ENCODE data around the gene TLCD3B. TPM values are rescaled to one million over a fixed set of nuclear protein-coding genes. Genes with fewer than 3 reads are reported as not detected.

TLCD3B gene
- polyA plus RNA-seq, 1 of the 3 experiments (the other 2 are of a cell fraction), result 3.8 TPM

DNA sequence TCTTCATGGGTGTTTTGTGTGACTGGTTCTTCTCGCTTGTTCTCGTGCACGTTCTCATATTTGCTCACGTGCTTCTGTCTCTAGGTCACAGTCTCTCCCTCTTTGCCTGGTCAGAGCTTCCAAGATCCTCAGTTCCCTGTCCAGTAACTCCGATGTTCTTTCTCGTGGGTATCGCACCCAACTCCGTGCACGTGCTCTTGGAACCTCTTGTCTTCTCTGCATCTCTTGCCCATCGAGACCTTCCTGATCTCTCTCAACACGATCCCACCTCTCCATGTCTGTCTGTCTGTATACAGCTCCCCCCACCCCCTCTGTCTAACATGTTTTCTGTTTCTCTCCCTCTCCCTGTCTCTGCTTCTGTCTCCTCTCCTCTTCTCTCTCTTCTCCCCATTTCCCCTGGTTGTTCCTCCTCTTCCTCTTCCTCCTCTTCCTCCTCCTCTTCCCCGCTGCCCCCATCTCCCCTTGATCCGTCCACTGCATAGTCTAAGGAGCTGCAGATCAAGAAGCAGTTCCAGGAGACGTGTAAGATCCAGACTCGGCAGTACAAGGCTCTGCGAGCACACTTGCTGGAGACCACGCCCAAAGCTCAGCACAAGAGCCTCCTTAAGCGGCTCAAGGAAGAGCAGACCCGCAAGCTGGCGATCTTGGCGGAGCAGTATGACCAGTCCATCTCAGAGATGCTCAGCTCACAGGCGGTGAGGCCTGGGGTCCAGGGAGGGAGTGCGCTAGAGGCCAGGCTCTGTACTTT, 41.8 kb downstream of the TLCD3B start:
- ChIA-PET POLR2A (interaction anchor here (0.5 to 1.4 kb wide), 2 partner anchors 16 to 52 kb away, joined by 3 to 4 read pairs; partner anchors contain the start of gene TAOK2), CTCF (interaction anchor here (1.3 kb wide), 1 partner anchor 14 kb away, joined by 3 read pairs; no protein-coding TSS in a partner anchor)
- Histone ChIP-seq H3K4me2 (no peak overlapping the region), H3K79me2 (ENCODE audit: insufficient read depth) (no peaks in the 10 kb centered on the region), H3K9me2 (no peaks in the 10 kb centered on the region), H3K36me3 (replicated peaks in 1 of 2; ENCODE audit: control insufficient read depth in 1 of 2, insufficient read depth in 2 of 2, low read length in 1 of 2) (peaks cover 8 to 90% of the 10 kb centered on the region in 2 experiments), H3K4me1 (ENCODE audit: control insufficient read depth in 1 of 2, insufficient read depth in 2 of 2, low read depth in 1 of 2, low read length in 1 of 2) (no peaks in the 10 kb centered on the region), H3K27ac (ENCODE audit: low read depth in 2 of 2, low read length in 1 of 2) (no peak overlapping the region), H3K9me3 (no peaks in the 10 kb centered on the region), H3K27me3 (ENCODE audit: insufficient read depth) (no peaks in the 10 kb centered on the region), H3F3A (replicated peaks; ENCODE audit: insufficient read depth) (peaks cover 9% of the 10 kb centered on the region), H2AFZ (ENCODE audit: low read depth) (no peak overlapping the region), H4K20me1 (ENCODE audit: insufficient read depth) (no peaks in the 10 kb centered on the region), H3K9ac (no peak overlapping the region), H3K4me3 (ENCODE audit: low read depth in 2 of 2, low read length in 1 of 2) (no peak overlapping the region)
- TF ChIP-seq CHD2 (IDR thresholded peaks at IDR 0.05; ENCODE audit: low read length, partially characterized antibody), result no peak
- no peak for TF ChIP-seq SMC3 (IDR thresholded peaks at IDR 0.05; ENCODE audit: low read depth, low read length)
- no peak for TF ChIP-seq RCOR1 (IDR thresholded peaks at IDR 0.05; ENCODE audit: low read length)
- TF ChIP-seq, protein P1, sequence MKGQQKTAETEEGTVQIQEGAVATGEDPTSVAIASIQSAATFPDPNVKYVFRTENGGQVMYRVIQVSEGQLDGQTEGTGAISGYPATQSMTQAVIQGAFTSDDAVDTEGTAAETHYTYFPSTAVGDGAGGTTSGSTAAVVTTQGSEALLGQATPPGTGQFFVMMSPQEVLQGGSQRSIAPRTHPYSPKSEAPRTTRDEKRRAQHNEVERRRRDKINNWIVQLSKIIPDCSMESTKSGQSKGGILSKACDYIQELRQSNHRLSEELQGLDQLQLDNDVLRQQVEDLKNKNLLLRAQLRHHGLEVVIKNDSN (IDR thresholded peaks at IDR 0.05; ENCODE audit: borderline replicate concordance, low read depth), result no peak
- TF ChIP-seq RXRA (IDR thresholded peaks at IDR 0.05; ENCODE audit: borderline replicate concordance, low read depth), result no peak
- DNase-seq, result no peak
- 93% methylated on average over 23 of the region's 23 CpGs for WGBS (ENCODE audit: low lambda C conversion rate)

DNA sequence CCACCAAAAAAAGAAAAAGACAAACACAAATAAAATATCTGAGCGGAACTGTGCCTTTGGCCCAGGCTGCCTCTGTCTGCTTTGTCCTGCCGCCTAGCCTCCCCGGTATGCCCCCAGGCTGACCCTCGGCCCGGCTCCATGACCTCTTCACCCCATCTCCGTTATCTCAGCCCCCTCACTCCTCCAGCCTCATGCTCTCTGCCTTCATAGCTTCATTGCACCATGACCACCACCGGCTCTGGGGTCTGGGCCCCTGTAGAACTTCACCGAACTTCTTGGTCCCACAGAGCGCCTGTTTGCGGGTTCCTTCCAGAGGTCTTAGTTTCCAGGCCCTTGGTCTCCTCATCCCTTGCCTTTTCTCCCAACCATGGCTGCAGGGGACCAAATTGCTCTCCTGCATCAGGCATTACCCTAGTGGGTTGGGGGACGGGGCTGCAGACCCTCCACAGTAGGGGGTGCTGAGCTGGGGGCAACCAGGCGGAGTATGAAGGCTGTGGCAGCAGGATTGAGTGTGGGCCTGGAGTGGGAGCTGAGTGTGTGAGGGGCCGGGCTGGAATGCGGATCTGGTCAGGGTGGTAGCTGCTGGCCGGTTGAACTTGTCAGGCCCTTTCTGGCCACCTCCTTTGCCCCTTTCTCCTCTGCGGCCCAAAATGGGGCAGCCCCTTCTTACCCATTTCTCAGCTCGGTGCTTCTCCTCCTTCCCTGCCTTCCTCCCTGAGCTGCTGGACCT, 42.6 kb downstream of the TLCD3B start:
- Histone ChIP-seq H3K4me3 (ENCODE audit: low read depth in 2 of 2, low read length in 1 of 2) (no peak overlapping the region), H3K4me2 (no peak overlapping the region), H3K36me3 (replicated peaks in 1 of 2; ENCODE audit: control insufficient read depth in 1 of 2, insufficient read depth in 2 of 2, low read length in 1 of 2) (peaks cover 16 to 95% of the 10 kb centered on the region in 2 experiments), H3K4me1 (ENCODE audit: control insufficient read depth in 1 of 2, insufficient read depth in 2 of 2, low read depth in 1 of 2, low read length in 1 of 2) (no peaks in the 10 kb centered on the region), H4K20me1 (ENCODE audit: insufficient read depth) (no peaks in the 10 kb centered on the region), H3K9me3 (no peaks in the 10 kb centered on the region), H3F3A (replicated peaks; ENCODE audit: insufficient read depth) (peaks cover 5% of the 10 kb centered on the region), H3K27ac (ENCODE audit: low read depth in 2 of 2, low read length in 1 of 2) (no peak overlapping the region), H3K9ac (no peak overlapping the region), H3K27me3 (ENCODE audit: insufficient read depth) (no peaks in the 10 kb centered on the region), H3K9me2 (no peaks in the 10 kb centered on the region), H2AFZ (ENCODE audit: low read depth) (no peak overlapping the region), H3K79me2 (ENCODE audit: insufficient read depth) (no peaks in the 10 kb centered on the region)
- WGBS (ENCODE audit: low lambda C conversion rate), result 94% methylated on average over 13 of the region's 17 CpGs
- ChIA-PET CTCF (interaction anchor here (1.3 to 3.4 kb wide), 2 partner anchors 11 to 13 kb away, joined by 3 to 13 read pairs; no protein-coding TSS in a partner anchor), POLR2A (interaction anchor here (1.4 to 3.2 kb wide), 2 partner anchors 12 to 15 kb away, joined by 3 to 7 read pairs; partner anchors contain the start of gene TAOK2)
- DNase-seq, result no peak
- TF ChIP-seq RCOR1 (IDR thresholded peaks at IDR 0.05; ENCODE audit: low read length), result no peak
- no peak for TF ChIP-seq MEF2A (IDR thresholded peaks at IDR 0.05; ENCODE audit: borderline replicate concordance, low read depth)
- TF ChIP-seq, protein P2, sequence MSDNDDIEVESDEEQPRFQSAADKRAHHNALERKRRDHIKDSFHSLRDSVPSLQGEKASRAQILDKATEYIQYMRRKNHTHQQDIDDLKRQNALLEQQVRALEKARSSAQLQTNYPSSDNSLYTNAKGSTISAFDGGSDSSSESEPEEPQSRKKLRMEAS (IDR thresholded peaks at IDR 0.05; ENCODE audit: low read depth), result no peak
- no peak for TF ChIP-seq TEAD4 (IDR thresholded peaks at IDR 0.05; ENCODE audit: borderline replicate concordance, insufficient read depth)
- TF ChIP-seq, protein P3, sequence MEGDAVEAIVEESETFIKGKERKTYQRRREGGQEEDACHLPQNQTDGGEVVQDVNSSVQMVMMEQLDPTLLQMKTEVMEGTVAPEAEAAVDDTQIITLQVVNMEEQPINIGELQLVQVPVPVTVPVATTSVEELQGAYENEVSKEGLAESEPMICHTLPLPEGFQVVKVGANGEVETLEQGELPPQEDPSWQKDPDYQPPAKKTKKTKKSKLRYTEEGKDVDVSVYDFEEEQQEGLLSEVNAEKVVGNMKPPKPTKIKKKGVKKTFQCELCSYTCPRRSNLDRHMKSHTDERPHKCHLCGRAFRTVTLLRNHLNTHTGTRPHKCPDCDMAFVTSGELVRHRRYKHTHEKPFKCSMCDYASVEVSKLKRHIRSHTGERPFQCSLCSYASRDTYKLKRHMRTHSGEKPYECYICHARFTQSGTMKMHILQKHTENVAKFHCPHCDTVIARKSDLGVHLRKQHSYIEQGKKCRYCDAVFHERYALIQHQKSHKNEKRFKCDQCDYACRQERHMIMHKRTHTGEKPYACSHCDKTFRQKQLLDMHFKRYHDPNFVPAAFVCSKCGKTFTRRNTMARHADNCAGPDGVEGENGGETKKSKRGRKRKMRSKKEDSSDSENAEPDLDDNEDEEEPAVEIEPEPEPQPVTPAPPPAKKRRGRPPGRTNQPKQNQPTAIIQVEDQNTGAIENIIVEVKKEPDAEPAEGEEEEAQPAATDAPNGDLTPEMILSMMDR (IDR thresholded peaks at IDR 0.05), result no peak
- no peak for TF ChIP-seq MXI1 (IDR thresholded peaks at IDR 0.05; ENCODE audit: low read depth, low read length)
- TF ChIP-seq, protein P4, sequence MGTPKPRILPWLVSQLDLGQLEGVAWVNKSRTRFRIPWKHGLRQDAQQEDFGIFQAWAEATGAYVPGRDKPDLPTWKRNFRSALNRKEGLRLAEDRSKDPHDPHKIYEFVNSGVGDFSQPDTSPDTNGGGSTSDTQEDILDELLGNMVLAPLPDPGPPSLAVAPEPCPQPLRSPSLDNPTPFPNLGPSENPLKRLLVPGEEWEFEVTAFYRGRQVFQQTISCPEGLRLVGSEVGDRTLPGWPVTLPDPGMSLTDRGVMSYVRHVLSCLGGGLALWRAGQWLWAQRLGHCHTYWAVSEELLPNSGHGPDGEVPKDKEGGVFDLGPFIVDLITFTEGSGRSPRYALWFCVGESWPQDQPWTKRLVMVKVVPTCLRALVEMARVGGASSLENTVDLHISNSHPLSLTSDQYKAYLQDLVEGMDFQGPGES (IDR thresholded peaks at IDR 0.05; ENCODE audit: low read depth, low read length), result no peak
- no peak for TF ChIP-seq TCF12 (IDR thresholded peaks at IDR 0.05)
- no peak for TF ChIP-seq RFX5 (IDR thresholded peaks at IDR 0.05; ENCODE audit: low read length)
- no peak for TF ChIP-seq JUND (IDR thresholded peaks at IDR 0.05)
- no peak for TF ChIP-seq SIN3A (IDR thresholded peaks at IDR 0.05; ENCODE audit: borderline replicate concordance, low read depth, low read length)
- TF ChIP-seq, protein P1 (IDR thresholded peaks at IDR 0.05; ENCODE audit: borderline replicate concordance, low read depth), result no peak
- no peak for TF ChIP-seq GATA2 (CRISPR knock-in tag; IDR thresholded peaks at IDR 0.05)
- no peak for TF ChIP-seq FOXJ3 (CRISPR knock-in tag; IDR thresholded peaks at IDR 0.05)
- TF ChIP-seq RAD21 (IDR thresholded peaks at IDR 0.05; ENCODE audit: low read length), result no peak
- no peak for TF ChIP-seq NRF1 (IDR thresholded peaks at IDR 0.05; ENCODE audit: low read depth, low read length)
